ENCODE measurements around the gene SLC35F4. TPM values are rescaled to one million over a fixed set of nuclear protein-coding genes. Genes with fewer than 3 reads are reported as not detected.
"Not testable (repeated sequence)": the region's sequence is repeated elsewhere in the genome, so short reads cannot be mapped to it uniquely, and the experiment has no call there.

Gene SLC35F4
- total and polyA plus RNA-seq, 12 donors = 0.22 TPM; not detected in 11

GRCh38 chr14:57864659-57865058 lies 1.2 kb downstream of the SLC35F4 start:
- Histone ChIP-seq H3K27me3 (peaks cover 40% of the 10 kb centered on the region), H3K36me3 (replicated peaks in 1 of 2) (no peaks in the 10 kb centered on the region), H3K9me3 (replicated peaks in 1 of 3) (no peaks in the 10 kb centered on the region), H3K4me3 (no peak overlapping the region), H3K4me1 (replicated peaks in 1 of 2) (peaks cover 0 to 8% of the 10 kb centered on the region in 2 donors), H3K27ac (no peak overlapping the region)
- intact Hi-C loops (cut with DNase I) = no loop called here
- DNase-seq = no peak
- 19 to 27% (median 20%) methylated on average over 8 to 20 of the region's 20 CpGs for WGBS, 4 donors
- TF ChIP-seq, protein P1, sequence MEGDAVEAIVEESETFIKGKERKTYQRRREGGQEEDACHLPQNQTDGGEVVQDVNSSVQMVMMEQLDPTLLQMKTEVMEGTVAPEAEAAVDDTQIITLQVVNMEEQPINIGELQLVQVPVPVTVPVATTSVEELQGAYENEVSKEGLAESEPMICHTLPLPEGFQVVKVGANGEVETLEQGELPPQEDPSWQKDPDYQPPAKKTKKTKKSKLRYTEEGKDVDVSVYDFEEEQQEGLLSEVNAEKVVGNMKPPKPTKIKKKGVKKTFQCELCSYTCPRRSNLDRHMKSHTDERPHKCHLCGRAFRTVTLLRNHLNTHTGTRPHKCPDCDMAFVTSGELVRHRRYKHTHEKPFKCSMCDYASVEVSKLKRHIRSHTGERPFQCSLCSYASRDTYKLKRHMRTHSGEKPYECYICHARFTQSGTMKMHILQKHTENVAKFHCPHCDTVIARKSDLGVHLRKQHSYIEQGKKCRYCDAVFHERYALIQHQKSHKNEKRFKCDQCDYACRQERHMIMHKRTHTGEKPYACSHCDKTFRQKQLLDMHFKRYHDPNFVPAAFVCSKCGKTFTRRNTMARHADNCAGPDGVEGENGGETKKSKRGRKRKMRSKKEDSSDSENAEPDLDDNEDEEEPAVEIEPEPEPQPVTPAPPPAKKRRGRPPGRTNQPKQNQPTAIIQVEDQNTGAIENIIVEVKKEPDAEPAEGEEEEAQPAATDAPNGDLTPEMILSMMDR (IDR thresholded peaks at IDR 0.05) = no peak
- TF ChIP-seq POLR2A (IDR thresholded peaks at IDR 0.05) = no peak

DNA sequence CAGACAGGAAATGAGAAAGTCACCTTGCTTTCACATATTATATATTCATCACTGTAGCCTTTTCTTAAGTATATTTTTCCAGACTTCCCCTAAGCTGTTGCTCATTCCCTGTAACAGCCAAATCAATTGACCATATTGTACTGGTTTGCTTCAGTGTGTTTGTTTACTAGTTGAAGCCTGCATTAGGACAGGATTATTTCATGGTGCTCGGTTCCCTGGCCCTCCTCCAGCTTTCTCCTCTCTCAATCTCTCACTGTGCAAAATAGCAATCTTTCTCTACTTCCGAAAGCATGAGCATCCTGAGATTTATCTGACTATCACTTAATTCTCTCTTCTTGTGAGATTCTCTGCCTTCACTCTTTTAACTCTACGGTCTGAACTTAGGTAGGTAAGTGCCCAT lies 2.4 kb downstream of the SLC35F4 start:
- TF ChIP-seq POLR2A (IDR thresholded peaks at IDR 0.05) = no peak
- TF ChIP-seq, protein P1 (IDR thresholded peaks at IDR 0.05) = no peak
- intact Hi-C loops (cut with DNase I) = no loop called here
- H3K9me3 ChIP-seq (replicated peaks in 1 of 3) = no peaks in the 10 kb centered on the region
- H3K36me3 ChIP-seq (replicated peaks in 1 of 2) = no peaks in the 10 kb centered on the region
- H3K4me3 ChIP-seq = no peak overlapping the region
- no peak overlapping the region for H3K27ac ChIP-seq
- peaks cover 36% of the 10 kb centered on the region for H3K27me3 ChIP-seq
- 58 to 64% (median 60%) methylated on average over 3 of the region's 3 CpGs for WGBS, 4 donors
- DNase-seq = no peak
- H3K4me1 ChIP-seq (replicated peaks in 1 of 2) = peaks cover 0 to 8% of the 10 kb centered on the region in 2 donors

GRCh38 chr14:57855666-57856065 lies 10.2 kb downstream of the SLC35F4 start:
- 69 to 85% (median 79%) methylated on average over 2 of the region's 2 CpGs for WGBS, 4 donors
- intact Hi-C loops (cut with DNase I); DNase-seq: not testable (repeated sequence)

GRCh38 chr14:57854571-57854970 lies 11.3 kb downstream of the SLC35F4 start:
- no peak for TF ChIP-seq POLR2A (IDR thresholded peaks at IDR 0.05)
- TF ChIP-seq, protein P1 (IDR thresholded peaks at IDR 0.05) = no peak
- intact Hi-C loops (cut with DNase I) = no loop called here
- Histone ChIP-seq H3K27ac (no peak overlapping the region), H3K4me1 (replicated peaks in 1 of 2) (no peaks in the 10 kb centered on the region), H3K27me3 (no peaks in the 10 kb centered on the region), H3K4me3 (no peak overlapping the region), H3K9me3 (replicated peaks in 1 of 3) (no peaks in the 10 kb centered on the region), H3K36me3 (replicated peaks in 1 of 2) (no peaks in the 10 kb centered on the region)
- DNase-seq = no peak
- WGBS, 4 donors = 60 to 78% (median 75%) methylated on average over 2 of the region's 2 CpGs

More at GRCh38 chr14:57855666-57856065, 10.2 kb downstream of the SLC35F4 start:
- H3K9me3 ChIP-seq (replicated peaks in 1 of 3); H3K4me1 ChIP-seq (replicated peaks in 1 of 2); H3K36me3 ChIP-seq (replicated peaks in 1 of 2); H3K27me3 ChIP-seq; H3K4me3 ChIP-seq; H3K27ac ChIP-seq: not testable (repeated sequence)

- TF ChIP-seq POLR2A (IDR thresholded peaks at IDR 0.05) = no peak
- Histone ChIP-seq H3K36me3 (replicated peaks in 1 of 2) (no peaks in the 10 kb centered on the region), H3K4me1 (replicated peaks in 1 of 2) (no peaks in the 10 kb centered on the region), H3K27ac (no peak overlapping the region), H3K4me3 (no peak overlapping the region), H3K27me3 (no peaks in the 10 kb centered on the region), H3K9me3 (replicated peaks in 1 of 3) (no peaks in the 10 kb centered on the region)
- DNase-seq = no peak
- intact Hi-C loops (cut with DNase I) = no loop called here
Measured at GRCh38 chr14:57851354-57851753, 14.5 kb downstream of the SLC35F4 start.

All from adrenal gland (tissue), 12 donors.